HUES64 (cell line): Measurements from ENCODE around the gene CLEC4C.
"Not testable (repeated sequence)": the region's sequence is repeated elsewhere in the genome, so short reads cannot be mapped to it uniquely, and the experiment has no call there.

Experiments used
- H3K27ac ChIP-seq: 2 replicates; pipeline ENCODE4 v1.7.0; 2013; ENCODE audit warnings: low read depth, low read length, inconsistent platforms
- H3K27me3 ChIP-seq: 2 replicates; pipeline ENCODE4 v1.6.1; 2013; ENCODE audit warnings: mild to moderate bottlenecking, low read length; ENCODE audit not compliant: insufficient read depth
- H3K36me3 ChIP-seq: 2 replicates; pipeline ENCODE4 v1.6.1; 2013; ENCODE audit warnings: mild to moderate bottlenecking, low read length; ENCODE audit not compliant: insufficient read depth
- H3K4me1 ChIP-seq: 2 replicates; pipeline ENCODE4 v1.6.1; 2013; ENCODE audit warnings: mild to moderate bottlenecking, low read length, moderate library complexity; ENCODE audit not compliant: insufficient read depth
- H3K4me3 ChIP-seq: 2 replicates; pipeline ENCODE4 v1.5.1; 2013; ENCODE audit warnings: mild to moderate bottlenecking, low read length, moderate library complexity
- H3K9ac ChIP-seq: 2 replicates; pipeline ENCODE4 v1.6.1; 2013; ENCODE audit warnings: mild to moderate bottlenecking, low read depth, low read length
- H3K9me3 ChIP-seq: 2 replicates; pipeline ENCODE4 v1.6.1; 2013; ENCODE audit warnings: low read depth, low read length; ENCODE audit not compliant: insufficient read depth
- WGBS: fragments of 150-250, 120-280 bp; methylation state at CpG from one replicate; pipeline ENCODE4 v1.1.7; 2013; ENCODE audit warnings: missing lambda C conversion rate; 5-methylcytosine and 5-hydroxymethylcytosine counted together

Gene CLEC4C

DNA sequence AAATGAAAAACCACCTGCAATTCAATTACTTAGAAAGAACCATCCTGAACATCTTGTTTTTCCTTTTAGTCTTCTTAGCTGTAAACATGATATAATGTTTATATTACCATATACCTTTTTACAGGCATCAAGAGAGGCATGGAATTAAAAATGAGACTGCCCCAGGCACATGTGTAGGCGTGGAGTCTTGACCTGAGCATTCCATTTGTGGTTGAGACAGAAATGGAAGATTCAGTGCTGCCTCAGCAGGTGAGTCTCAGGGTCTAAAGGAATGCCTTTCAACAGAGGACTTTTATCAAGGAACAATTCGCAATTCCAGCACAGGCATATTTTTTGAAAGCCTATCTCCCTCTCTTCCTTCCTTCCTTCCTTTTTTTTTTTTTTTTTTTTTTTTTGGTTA, 9.8 kb upstream of the CLEC4C start:
- H3K4me1 ChIP-seq: peaks cover 17% of the 10 kb centered on the region
- H3K27me3 ChIP-seq: no peaks in the 10 kb centered on the region
- H3K9ac ChIP-seq: no peak overlapping the region
- no peaks in the 10 kb centered on the region for H3K9me3 ChIP-seq
- H3K27ac ChIP-seq: no peak overlapping the region
- 69% methylated on average over 2 of the region's 2 CpGs for WGBS
- no peaks in the 10 kb centered on the region for H3K36me3 ChIP-seq
- H3K4me3 ChIP-seq: no peak overlapping the region

- WGBS: 98% methylated on average over 9 of the region's 9 CpGs
Measured at GRCh38 chr12:7755668-7756067, 8.5 kb upstream of the CLEC4C start.

DNA sequence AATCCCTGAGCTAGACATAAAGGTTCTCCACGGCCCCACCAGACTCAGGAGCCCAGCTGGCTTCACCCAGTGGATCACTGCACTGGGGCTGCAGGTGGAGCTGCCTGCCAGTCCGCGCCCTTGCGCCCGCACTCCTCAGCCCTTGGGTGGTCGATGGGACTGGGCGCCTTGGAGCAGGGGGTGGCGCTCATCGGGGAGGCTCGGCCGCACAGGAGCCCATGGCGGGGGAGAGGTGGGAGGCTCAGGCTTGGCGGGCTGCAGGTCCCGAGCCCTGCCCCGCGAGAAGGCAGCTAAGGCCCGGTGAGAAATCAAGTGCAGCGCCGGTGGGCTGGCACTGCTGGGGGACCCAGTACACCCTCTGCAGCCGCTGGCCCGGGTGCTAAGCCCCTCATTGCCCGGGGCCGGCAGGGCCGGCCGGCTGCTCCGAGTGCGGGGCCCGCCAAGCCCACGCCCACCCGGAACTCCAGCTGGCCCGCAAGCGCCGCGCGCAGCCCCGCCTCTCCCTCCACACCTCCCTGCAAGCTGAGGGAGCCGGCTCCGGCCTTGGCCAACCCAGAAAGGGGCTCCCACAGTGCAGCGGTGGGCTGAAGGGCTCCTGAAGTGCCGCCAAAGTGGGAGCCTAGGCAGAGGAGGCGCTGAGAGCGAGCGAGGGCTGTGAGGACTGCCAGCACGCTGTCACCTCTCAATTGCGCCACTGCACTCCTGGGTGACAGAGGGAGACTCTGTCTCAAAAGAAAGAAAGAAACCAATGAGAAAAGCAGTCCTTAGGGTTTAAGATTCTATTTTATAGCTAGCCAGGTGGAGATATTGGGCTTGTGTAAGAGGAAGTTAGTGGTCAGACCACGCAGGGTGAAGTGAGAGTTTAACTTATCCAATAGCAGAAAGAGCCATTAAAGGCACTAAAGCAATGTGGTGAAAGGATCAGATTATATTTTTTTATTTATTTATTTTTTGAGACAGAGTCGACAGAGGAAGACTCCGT, 5.1 kb upstream of the CLEC4C start:
- WGBS: 96% methylated on average over 44 of the region's 48 CpGs
- not testable (repeated sequence) for H3K4me3 ChIP-seq

More at GRCh38 chr12:7755668-7756067, 8.5 kb upstream of the CLEC4C start:
- H3K27me3 ChIP-seq, H3K27ac ChIP-seq, H3K9me3 ChIP-seq, H3K36me3 ChIP-seq, H3K9ac ChIP-seq, H3K4me3 ChIP-seq: not testable (repeated sequence)
- H3K4me1 ChIP-seq: peaks cover 17% of the 10 kb centered on the region

GRCh38 chr12:7751394-7751793, 4.2 kb upstream of the CLEC4C start:
- H3K4me3 ChIP-seq: no peak overlapping the region
- H3K4me1 ChIP-seq: no peaks in the 10 kb centered on the region
- no peak overlapping the region for H3K27ac ChIP-seq
- 94% methylated on average over 20 of the region's 20 CpGs for WGBS
- no peak overlapping the region for H3K9ac ChIP-seq
- H3K27me3 ChIP-seq: no peaks in the 10 kb centered on the region
- H3K9me3 ChIP-seq: no peaks in the 10 kb centered on the region
- no peaks in the 10 kb centered on the region for H3K36me3 ChIP-seq

More for the DNA sequence above, 5.1 kb upstream of the CLEC4C start:
- not testable (repeated sequence) for H3K9me3 ChIP-seq, H3K27me3 ChIP-seq, H3K4me1 ChIP-seq, H3K27ac ChIP-seq, H3K9ac ChIP-seq, H3K36me3 ChIP-seq

GRCh38 chr12:7750350-7750749, 3.2 kb upstream of the CLEC4C start:
- Histone ChIP-seq H3K36me3 (no peaks in the 10 kb centered on the region), H3K27ac (no peak overlapping the region), H3K27me3 (no peaks in the 10 kb centered on the region), H3K4me1 (no peaks in the 10 kb centered on the region), H3K9ac (no peak overlapping the region), H3K4me3 (no peak overlapping the region), H3K9me3 (no peaks in the 10 kb centered on the region)
- 86% methylated on average over 6 of the region's 6 CpGs for WGBS

DNA sequence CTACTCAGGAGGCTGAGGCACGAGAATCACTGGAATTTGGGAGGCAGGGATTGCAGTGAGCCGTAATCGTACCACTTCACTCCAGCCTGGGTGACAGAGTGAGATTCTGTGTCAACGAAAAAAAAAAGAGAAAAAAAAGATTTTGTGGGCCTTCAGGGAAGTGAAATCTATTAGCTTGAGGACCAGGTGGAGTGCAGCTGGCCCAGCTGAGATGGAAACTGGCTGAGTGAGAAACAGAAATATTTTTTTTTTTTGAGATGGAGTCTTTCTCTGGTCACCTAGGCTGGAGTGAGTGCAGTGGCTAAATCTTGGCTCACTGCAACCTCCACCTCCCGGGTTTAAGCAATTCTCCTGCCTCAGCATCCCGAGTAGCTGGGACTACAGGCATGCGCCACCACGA, 2.3 kb upstream of the CLEC4C start:
- Histone ChIP-seq H3K27me3 (no peaks in the 10 kb centered on the region), H3K27ac (no peak overlapping the region), H3K4me3 (no peak overlapping the region), H3K9me3 (no peaks in the 10 kb centered on the region), H3K4me1 (no peaks in the 10 kb centered on the region), H3K36me3 (no peaks in the 10 kb centered on the region), H3K9ac (no peak overlapping the region)
- 94% methylated on average over 8 of the region's 8 CpGs for WGBS

- Histone ChIP-seq H3K9ac (no peak overlapping the region), H3K9me3 (no peaks in the 10 kb centered on the region)
- WGBS: 80% methylated on average over 4 of the region's 4 CpGs
Measured at GRCh38 chr12:7748852-7749251, 1.7 kb upstream of the CLEC4C start.

GRCh38 chr12:7732993-7733392, 14.2 kb downstream of the CLEC4C start:
- Histone ChIP-seq H3K4me1 (peaks cover 6% of the 10 kb centered on the region), H3K9me3 (no peaks in the 10 kb centered on the region), H3K27me3 (no peaks in the 10 kb centered on the region), H3K9ac (no peak overlapping the region), H3K4me3 (no peak overlapping the region), H3K27ac (no peak overlapping the region), H3K36me3 (no peaks in the 10 kb centered on the region)
- WGBS: 95% methylated on average over 1 of the region's 3 CpGs

More at GRCh38 chr12:7748852-7749251, 1.7 kb upstream of the CLEC4C start:
- no peaks in the 10 kb centered on the region for H3K36me3 ChIP-seq
- H3K4me3 ChIP-seq: no peak overlapping the region
- no peaks in the 10 kb centered on the region for H3K27me3 ChIP-seq
- H3K4me1 ChIP-seq: no peaks in the 10 kb centered on the region
- H3K27ac ChIP-seq: no peak overlapping the region

DNA sequence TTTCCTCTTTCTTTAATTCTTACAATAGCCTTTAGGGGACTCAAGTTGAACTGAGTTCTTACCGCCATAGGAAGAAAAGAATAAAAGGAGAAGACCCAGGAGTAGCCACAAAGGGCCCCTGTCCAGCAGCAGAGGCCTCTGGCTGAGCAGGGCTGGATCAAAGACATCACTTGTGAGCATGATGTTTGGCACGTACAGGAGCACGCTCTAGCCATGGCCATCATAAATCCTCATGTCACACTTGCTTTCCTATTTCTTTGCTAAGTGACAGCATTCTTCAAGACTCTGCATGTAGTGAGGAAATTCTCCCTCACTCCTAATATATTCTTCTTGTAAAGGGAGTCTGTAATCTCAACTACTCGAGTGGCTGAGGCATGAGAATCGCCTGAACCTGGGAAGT, 15.7 kb downstream of the CLEC4C start:
- 72% methylated on average over 5 of the region's 5 CpGs for WGBS
- Histone ChIP-seq H3K9me3 (no peaks in the 10 kb centered on the region), H3K27ac (no peak overlapping the region), H3K4me1 (peaks cover 6% of the 10 kb centered on the region), H3K36me3 (no peaks in the 10 kb centered on the region), H3K27me3 (no peaks in the 10 kb centered on the region), H3K4me3 (no peak overlapping the region), H3K9ac (no peak overlapping the region)

- not testable (repeated sequence) for H3K9me3 ChIP-seq, H3K9ac ChIP-seq, H3K36me3 ChIP-seq, H3K4me1 ChIP-seq, H3K27me3 ChIP-seq, H3K4me3 ChIP-seq, H3K27ac ChIP-seq
Measured at GRCh38 chr12:7730984-7731383, 16.2 kb downstream of the CLEC4C start.

- Histone ChIP-seq H3K36me3 (no peaks in the 10 kb centered on the region), H3K4me1 (peaks cover 6% of the 10 kb centered on the region), H3K9ac (no peak overlapping the region), H3K4me3 (no peak overlapping the region), H3K9me3 (0 out of 2 replicates have a peak, but pooled peaks cover 3% of the 10 kb centered on the region), H3K27ac (no peak overlapping the region), H3K27me3 (no peaks in the 10 kb centered on the region)
- 89% methylated on average over 4 of the region's 4 CpGs for WGBS
Measured at GRCh38 chr12:7729746-7730145, 17.4 kb downstream of the CLEC4C start.
